Endometrium (tissue), 2 donors: Measurements from ENCODE around the gene ATP5ME.
"Not testable (repeated sequence)": the region's sequence is repeated elsewhere in the genome, so short reads cannot be mapped to it uniquely, and the experiment has no call there.

Experiments used
- FAIRE-seq: peaks from 2 replicates; lab custom pipeline; 2012; peaks lifted over from hg19 to GRCh38; lab: Jason Lieb, UNC
- donor health status: control.
- donor health status: control.

The ATP5ME gene

GRCh38 chr4:674172-675035, at the start of gene ATP5ME, which contains the start of gene MYL5:
Gene ATP5ME, minus strand, starts transcription at chr4:674276. Its CDS starts 29 bp downstream, at chr4:674247.
Gene MYL5, plus strand, starts transcription at chr4:674542. Its CDS starts 3,485 bp downstream, at chr4:678027.
- FAIRE-seq = no peak

- FAIRE-seq = no peak
Observed at GRCh38 chr4:722851-723360, 48.8 kb upstream of the ATP5ME start.

- no peak for FAIRE-seq
Observed at GRCh38 chr4:722169-722725, 48.2 kb upstream of the ATP5ME start.

GRCh38 chr4:721261-722168, 47.4 kb upstream of the ATP5ME start:
- no peak for FAIRE-seq

- FAIRE-seq = no peak
Observed at GRCh38 chr4:720111-720860, 46.2 kb upstream of the ATP5ME start.

GRCh38 chr4:718460-718859, 44.4 kb upstream of the ATP5ME start:
- no peak for FAIRE-seq

GRCh38 chr4:717601-718320, 43.7 kb upstream of the ATP5ME start:
- FAIRE-seq = no peak

GRCh38 chr4:714087-714486, 40.0 kb upstream of the ATP5ME start:
- no peak for FAIRE-seq

GRCh38 chr4:712916-713632, 39.0 kb upstream of the ATP5ME start:
- FAIRE-seq = no peak

GRCh38 chr4:712093-712492, 38.0 kb upstream of the ATP5ME start:
- no peak for FAIRE-seq

GRCh38 chr4:710916-711315, 36.8 kb upstream of the ATP5ME start:
- no peak for FAIRE-seq

GRCh38 chr4:710116-710515, 36.0 kb upstream of the ATP5ME start:
- no peak for FAIRE-seq

GRCh38 chr4:709348-709747, 35.3 kb upstream of the ATP5ME start:
- FAIRE-seq = no peak

GRCh38 chr4:708631-708933, 34.5 kb upstream of the ATP5ME start:
- no peak for FAIRE-seq

GRCh38 chr4:707929-708630, 34.0 kb upstream of the ATP5ME start:
- FAIRE-seq = no peak

- FAIRE-seq = no peak
Observed at GRCh38 chr4:706834-707598, 32.9 kb upstream of the ATP5ME start.

- FAIRE-seq = not testable (repeated sequence)
Observed at GRCh38 chr4:706083-706633, 32.1 kb upstream of the ATP5ME start.

GRCh38 chr4:705278-706082, 31.4 kb upstream of the ATP5ME start, which contains the start of gene PCGF3:
Gene PCGF3, plus strand, starts transcription at chr4:705832. Its CDS starts 27,849 bp downstream, at chr4:733681.
- FAIRE-seq = no peak
